Measurements from ENCODE around the gene PHF10. TPM values are rescaled to one million over a fixed set of nuclear protein-coding genes. Genes with fewer than 3 reads are reported as not detected.
"Not testable (repeated sequence)": the region's sequence is repeated elsewhere in the genome, so short reads cannot be mapped to it uniquely, and the experiment has no call there.

The PHF10 gene
- total RNA-seq, 1 donor from 2014 or later = 89.3 TPM

- Mint-ChIP-seq H3K4me1 (ENCODE audit: low read depth) (peaks cover 4% of the 10 kb centered on the region), H3K27ac (no peak overlapping the region), H3K27me3 (ENCODE audit: insufficient read depth) (no peaks in the 10 kb centered on the region), H3K4me3 (no peak overlapping the region), H3K36me3 (ENCODE audit: low read depth) (peaks cover 34% of the 10 kb centered on the region), H3K9me3 (no peaks in the 10 kb centered on the region)
- intact Hi-C loops (cut with micrococcal nuclease) = no loop called here
- no peak for DNase-seq (ENCODE audit: low spot score)
Observed at GRCh38 chr6:169714595-169714994, 9.7 kb downstream of the PHF10 start.

- Mint-ChIP-seq H3K27ac (no peak overlapping the region), H3K4me3 (no peak overlapping the region), H3K36me3 (ENCODE audit: low read depth) (peaks cover 30% of the 10 kb centered on the region), H3K27me3 (ENCODE audit: insufficient read depth) (no peaks in the 10 kb centered on the region), H3K9me3 (no peaks in the 10 kb centered on the region), H3K4me1 (ENCODE audit: low read depth) (peaks cover 8% of the 10 kb centered on the region)
- intact Hi-C loops (cut with micrococcal nuclease) = no loop called here
- DNase-seq (ENCODE audit: low spot score) = no peak
Observed at GRCh38 chr6:169714178-169714577, 10.1 kb downstream of the PHF10 start.

- no peaks in the 10 kb centered on the region for H3K9me3 Mint-ChIP-seq
- peaks cover 33% of the 10 kb centered on the region for H3K4me1 Mint-ChIP-seq (ENCODE audit: low read depth)
- no peak overlapping the region for H3K4me3 Mint-ChIP-seq
- peaks cover 30% of the 10 kb centered on the region for H3K36me3 Mint-ChIP-seq (ENCODE audit: low read depth)
- H3K27ac Mint-ChIP-seq = no peak overlapping the region
- no peak for DNase-seq (ENCODE audit: low spot score)
- no peaks in the 10 kb centered on the region for H3K27me3 Mint-ChIP-seq (ENCODE audit: insufficient read depth)
- intact Hi-C loops (cut with micrococcal nuclease) = no loop called here
Observed at GRCh38 chr6:169710009-169710408, 14.3 kb downstream of the PHF10 start.

GRCh38 chr6:169709293-169709692, 15.0 kb downstream of the PHF10 start:
- H3K4me3 Mint-ChIP-seq = no peak overlapping the region
- intact Hi-C loops (cut with micrococcal nuclease) = no loop called here
- H3K4me1 Mint-ChIP-seq (ENCODE audit: low read depth) = peaks cover 38% of the 10 kb centered on the region
- no peaks in the 10 kb centered on the region for H3K27me3 Mint-ChIP-seq (ENCODE audit: insufficient read depth)
- DNase-seq (ENCODE audit: low spot score) = no peak
- no peak overlapping the region for H3K27ac Mint-ChIP-seq
- H3K9me3 Mint-ChIP-seq = no peaks in the 10 kb centered on the region
- H3K36me3 Mint-ChIP-seq (ENCODE audit: low read depth) = peaks cover 31% of the 10 kb centered on the region

- peaks cover 52% of the 10 kb centered on the region for H3K4me1 Mint-ChIP-seq (ENCODE audit: low read depth)
- DNase-seq (ENCODE audit: low spot score) = no peak
- intact Hi-C loops (cut with micrococcal nuclease) = no loop called here
- peaks cover 31% of the 10 kb centered on the region for H3K36me3 Mint-ChIP-seq (ENCODE audit: low read depth)
- no peaks in the 10 kb centered on the region for H3K9me3 Mint-ChIP-seq
- H3K27me3 Mint-ChIP-seq (ENCODE audit: insufficient read depth) = no peaks in the 10 kb centered on the region
- no peak overlapping the region for H3K27ac Mint-ChIP-seq
- no peak overlapping the region for H3K4me3 Mint-ChIP-seq
Observed at GRCh38 chr6:169707772-169708171, 16.5 kb downstream of the PHF10 start.

GRCh38 chr6:169702840-169703246, 21.5 kb downstream of the PHF10 start:
- intact Hi-C loops (cut with micrococcal nuclease) = loop anchor here (1.0 to 2.0 kb wide), 8 partner anchors 20 to 882 kb away; partner anchors contain the start of genes DYNLT2, ERMARD, FAM120B and PDCD2
- peak overlapping the region; percentile 91 for H3K27ac Mint-ChIP-seq
- peaks cover 52% of the 10 kb centered on the region for H3K4me1 Mint-ChIP-seq (ENCODE audit: low read depth)
- no peaks in the 10 kb centered on the region for H3K27me3 Mint-ChIP-seq (ENCODE audit: insufficient read depth)
- DNase-seq (ENCODE audit: low spot score) = no peak
- H3K36me3 Mint-ChIP-seq (ENCODE audit: low read depth) = peaks cover 20% of the 10 kb centered on the region
- no peaks in the 10 kb centered on the region for H3K9me3 Mint-ChIP-seq
- H3K4me3 Mint-ChIP-seq = peak overlapping the region; percentile 91

GRCh38 chr6:169701954-169702839, 22.1 kb downstream of the PHF10 start, which contains the start of the genes C6orf120 and WDR27:
TSS of gene C6orf120 (plus strand) at chr6:169702126. CDS start at chr6:169702460, 334 bp downstream.
TSS of gene WDR27 (minus strand) at chr6:169702029. CDS start at chr6:169689005, 13,024 bp downstream.
- Mint-ChIP-seq H3K9me3 (no peaks in the 10 kb centered on the region), H3K27me3 (ENCODE audit: insufficient read depth) (no peaks in the 10 kb centered on the region)
- peak; percentile 96 for DNase-seq (ENCODE audit: low spot score)

GRCh38 chr6:169701311-169701953, 22.9 kb downstream of the PHF10 start:
- no peaks in the 10 kb centered on the region for H3K27me3 Mint-ChIP-seq (ENCODE audit: insufficient read depth)
- peak overlapping the region; percentile 89 for H3K4me3 Mint-ChIP-seq
- H3K36me3 Mint-ChIP-seq (ENCODE audit: low read depth) = peaks cover 18% of the 10 kb centered on the region
- DNase-seq (ENCODE audit: low spot score) = no peak
- H3K4me1 Mint-ChIP-seq (ENCODE audit: low read depth) = peaks cover 41% of the 10 kb centered on the region
- H3K27ac Mint-ChIP-seq = peak overlapping the region; percentile 87
- peaks cover under 1% of the 10 kb centered on the region for H3K9me3 Mint-ChIP-seq
- intact Hi-C loops (cut with micrococcal nuclease) = loop anchor here (1.0 kb wide), 4 partner anchors 47 to 806 kb away; no protein-coding TSS in a partner anchor

More at GRCh38 chr6:169701954-169702839, 22.1 kb downstream of the PHF10 start, which contains the start of the genes C6orf120 and WDR27:
- Mint-ChIP-seq H3K27ac (peak within 1 kb of the TSS; percentile 91), H3K36me3 (ENCODE audit: low read depth) (peaks cover 19% of the 10 kb centered on the region), H3K4me1 (ENCODE audit: low read depth) (peaks cover 46% of the 10 kb centered on the region), H3K4me3 (peak within 1 kb of the TSS; percentile 91)
- intact Hi-C loops (cut with micrococcal nuclease) = loop anchor here (1.0 to 2.0 kb wide), 12 partner anchors 21 to 883 kb away; partner anchors contain the start of genes DYNLT2, ERMARD, FAM120B and PDCD2

GRCh38 chr6:169700296-169700695, 24.0 kb downstream of the PHF10 start:
- intact Hi-C loops (cut with micrococcal nuclease) = no loop called here
- Mint-ChIP-seq H3K4me3 (peak overlapping the region; percentile 89), H3K9me3 (peaks cover 8% of the 10 kb centered on the region), H3K36me3 (ENCODE audit: low read depth) (peaks cover 14% of the 10 kb centered on the region), H3K27ac (no peak overlapping the region), H3K4me1 (ENCODE audit: low read depth) (peaks cover 32% of the 10 kb centered on the region), H3K27me3 (ENCODE audit: insufficient read depth) (no peaks in the 10 kb centered on the region)
- DNase-seq (ENCODE audit: low spot score) = no peak

- intact Hi-C loops (cut with micrococcal nuclease); DNase-seq (ENCODE audit: low spot score): not testable (repeated sequence)
Observed at GRCh38 chr6:169697115-169697514, 27.2 kb downstream of the PHF10 start.

GRCh38 chr6:169695131-169695530, 29.2 kb downstream of the PHF10 start:
- Mint-ChIP-seq H3K36me3 (ENCODE audit: low read depth) (no peaks in the 10 kb centered on the region), H3K4me1 (ENCODE audit: low read depth) (peaks cover 2% of the 10 kb centered on the region), H3K4me3 (no peak overlapping the region), H3K27ac (no peak overlapping the region), H3K9me3 (peaks cover 8% of the 10 kb centered on the region), H3K27me3 (ENCODE audit: insufficient read depth) (no peaks in the 10 kb centered on the region)
- DNase-seq (ENCODE audit: low spot score) = no peak
- intact Hi-C loops (cut with micrococcal nuclease) = no loop called here

More at GRCh38 chr6:169697115-169697514, 27.2 kb downstream of the PHF10 start:
- H3K9me3 Mint-ChIP-seq; H3K27ac Mint-ChIP-seq; H3K27me3 Mint-ChIP-seq (ENCODE audit: insufficient read depth); H3K36me3 Mint-ChIP-seq (ENCODE audit: low read depth); H3K4me3 Mint-ChIP-seq; H3K4me1 Mint-ChIP-seq (ENCODE audit: low read depth): not testable (repeated sequence)

GRCh38 chr6:169692516-169692915, 31.8 kb downstream of the PHF10 start:
- Mint-ChIP-seq H3K27ac (no peak overlapping the region), H3K4me3 (no peak overlapping the region), H3K36me3 (ENCODE audit: low read depth) (peaks cover 3% of the 10 kb centered on the region), H3K4me1 (ENCODE audit: low read depth) (no peaks in the 10 kb centered on the region), H3K27me3 (ENCODE audit: insufficient read depth) (no peaks in the 10 kb centered on the region), H3K9me3 (peaks cover 8% of the 10 kb centered on the region)
- intact Hi-C loops (cut with micrococcal nuclease) = no loop called here
- no peak for DNase-seq (ENCODE audit: low spot score)

- H3K27me3 Mint-ChIP-seq (ENCODE audit: insufficient read depth) = no peaks in the 10 kb centered on the region
- no peak overlapping the region for H3K4me3 Mint-ChIP-seq
- peaks cover 13% of the 10 kb centered on the region for H3K9me3 Mint-ChIP-seq
- H3K4me1 Mint-ChIP-seq (ENCODE audit: low read depth) = no peaks in the 10 kb centered on the region
- intact Hi-C loops (cut with micrococcal nuclease) = no loop called here
- H3K27ac Mint-ChIP-seq = no peak overlapping the region
- H3K36me3 Mint-ChIP-seq (ENCODE audit: low read depth) = peaks cover 7% of the 10 kb centered on the region
- DNase-seq (ENCODE audit: low spot score) = no peak
Observed at GRCh38 chr6:169691260-169691659, 33.0 kb downstream of the PHF10 start.
